ENCODE results near the gene EIF4G2.

The EIF4G2 gene

DNA sequence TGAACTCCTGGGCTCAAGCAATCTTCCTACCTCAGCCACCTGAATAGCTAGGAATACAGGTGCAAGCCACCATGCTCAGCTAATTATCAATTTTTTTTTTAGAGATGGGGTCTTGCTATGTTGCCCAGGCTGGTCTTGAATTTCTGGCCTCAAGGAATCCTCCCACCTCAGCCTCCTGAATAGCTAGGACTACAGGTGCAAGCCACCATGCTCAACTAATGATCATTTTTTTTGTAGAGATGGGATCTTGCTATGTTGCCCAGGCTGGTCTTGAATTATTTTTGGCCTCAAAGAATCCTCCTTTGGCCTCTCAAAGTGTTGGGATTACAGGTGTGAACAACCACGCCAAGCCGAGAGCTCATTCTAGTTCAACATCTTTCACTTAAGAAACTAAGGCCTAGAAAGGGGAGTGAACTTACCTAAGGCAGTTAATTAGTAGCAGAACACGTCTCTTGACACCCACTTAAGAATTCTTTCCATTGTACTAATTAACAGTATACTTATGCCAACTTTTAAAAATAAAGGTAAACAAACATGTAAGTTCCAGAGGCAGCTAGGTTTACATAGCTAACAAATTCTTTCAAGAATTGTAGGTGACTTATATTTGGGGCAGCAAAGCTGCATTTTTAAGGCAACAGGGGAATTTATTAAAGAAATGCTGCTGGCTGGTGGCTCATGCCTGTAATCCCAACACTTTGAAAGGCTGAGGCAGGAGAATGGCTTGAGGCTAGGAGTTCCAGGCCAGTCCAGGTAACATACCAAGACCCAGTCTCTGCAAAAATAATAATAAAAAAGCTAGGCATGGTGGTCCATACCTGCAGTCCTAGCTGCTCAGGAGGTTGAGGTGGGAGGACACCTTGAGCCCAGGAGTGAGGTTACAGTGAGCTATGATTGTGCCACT, 39.5 kb upstream of the EIF4G2 start:
- Histone ChIP-seq H3K36me3 (replicated peaks) (peaks cover 13% of the 10 kb centered on the region), H3K27ac (no peak overlapping the region), H3K4me3 (ENCODE audit: low read depth, low read length) (no peak overlapping the region), H3K27me3 (replicated peaks) (no peaks in the 10 kb centered on the region)
- DNase-seq: no peak
- TF ChIP-seq, protein P1, sequence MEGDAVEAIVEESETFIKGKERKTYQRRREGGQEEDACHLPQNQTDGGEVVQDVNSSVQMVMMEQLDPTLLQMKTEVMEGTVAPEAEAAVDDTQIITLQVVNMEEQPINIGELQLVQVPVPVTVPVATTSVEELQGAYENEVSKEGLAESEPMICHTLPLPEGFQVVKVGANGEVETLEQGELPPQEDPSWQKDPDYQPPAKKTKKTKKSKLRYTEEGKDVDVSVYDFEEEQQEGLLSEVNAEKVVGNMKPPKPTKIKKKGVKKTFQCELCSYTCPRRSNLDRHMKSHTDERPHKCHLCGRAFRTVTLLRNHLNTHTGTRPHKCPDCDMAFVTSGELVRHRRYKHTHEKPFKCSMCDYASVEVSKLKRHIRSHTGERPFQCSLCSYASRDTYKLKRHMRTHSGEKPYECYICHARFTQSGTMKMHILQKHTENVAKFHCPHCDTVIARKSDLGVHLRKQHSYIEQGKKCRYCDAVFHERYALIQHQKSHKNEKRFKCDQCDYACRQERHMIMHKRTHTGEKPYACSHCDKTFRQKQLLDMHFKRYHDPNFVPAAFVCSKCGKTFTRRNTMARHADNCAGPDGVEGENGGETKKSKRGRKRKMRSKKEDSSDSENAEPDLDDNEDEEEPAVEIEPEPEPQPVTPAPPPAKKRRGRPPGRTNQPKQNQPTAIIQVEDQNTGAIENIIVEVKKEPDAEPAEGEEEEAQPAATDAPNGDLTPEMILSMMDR (IDR thresholded peaks at IDR 0.05; ENCODE audit: low read depth, low read length, missing control alignments): no peak
- in situ Hi-C loops (cut with HindIII; ENCODE audit: low pct_ligation_motif_present, low sequenced_read_pairs): loop anchor here (25.0 kb wide), 1 partner anchor 164 kb away; no protein-coding TSS in a partner anchor

DNA sequence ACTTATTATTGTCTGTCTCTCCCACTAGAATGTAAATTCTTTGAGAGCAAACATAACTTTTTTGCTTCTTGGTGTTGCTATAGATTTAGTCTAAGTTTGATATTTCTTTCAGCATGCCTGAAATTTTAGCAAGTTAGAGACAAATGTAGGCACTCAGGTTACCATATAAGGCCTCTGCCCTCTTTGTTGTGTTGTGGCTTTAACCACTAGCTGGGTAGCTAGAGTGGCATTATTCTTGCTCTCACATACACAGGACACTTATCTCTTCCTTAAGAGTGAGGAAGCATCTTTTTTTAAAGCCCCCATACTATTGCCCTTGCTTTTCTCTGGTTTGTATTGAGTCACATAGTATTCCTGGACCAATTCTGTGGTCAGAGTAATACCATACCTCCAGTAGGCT, 37.9 kb upstream of the EIF4G2 start:
- Histone ChIP-seq H3K4me3 (ENCODE audit: low read depth, low read length) (no peak overlapping the region), H3K27ac (no peak overlapping the region), H3K36me3 (replicated peaks) (peaks cover 3% of the 10 kb centered on the region), H3K27me3 (replicated peaks) (no peaks in the 10 kb centered on the region)
- TF ChIP-seq, protein P1 (IDR thresholded peaks at IDR 0.05; ENCODE audit: low read depth, low read length, missing control alignments): no peak
- in situ Hi-C loops (cut with HindIII; ENCODE audit: low pct_ligation_motif_present, low sequenced_read_pairs): loop anchor here (25.0 kb wide), 1 partner anchor 166 kb away; no protein-coding TSS in a partner anchor
- DNase-seq: no peak

DNA sequence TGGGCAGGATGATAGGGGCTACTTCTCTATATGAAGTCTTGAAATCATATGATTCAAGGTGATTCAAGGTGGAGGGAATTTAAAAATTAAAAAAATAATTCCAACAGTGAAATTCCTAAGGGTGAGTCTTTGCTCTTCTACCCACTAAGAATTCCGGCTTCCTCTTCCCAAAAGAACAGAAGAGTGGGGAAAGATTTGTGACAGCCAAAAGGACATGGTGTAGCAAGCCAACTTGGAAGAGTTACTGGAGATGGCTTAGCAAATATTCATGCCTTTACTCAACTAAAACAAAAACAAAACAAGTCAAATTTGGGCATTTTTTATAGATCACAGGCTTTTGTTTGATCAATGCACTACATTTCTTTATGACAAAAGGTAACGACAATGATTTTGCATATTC, 36.9 kb upstream of the EIF4G2 start:
- TF ChIP-seq, protein P1 (IDR thresholded peaks at IDR 0.05; ENCODE audit: low read depth, low read length, missing control alignments): no peak
- no peaks in the 10 kb centered on the region for H3K36me3 ChIP-seq (replicated peaks)
- in situ Hi-C loops (cut with HindIII; ENCODE audit: low pct_ligation_motif_present, low sequenced_read_pairs): loop anchor here (25.0 kb wide), 1 partner anchor 167 kb away; no protein-coding TSS in a partner anchor
- no peak overlapping the region for H3K4me3 ChIP-seq (ENCODE audit: low read depth, low read length)
- DNase-seq: no peak
- H3K27me3 ChIP-seq (replicated peaks): no peaks in the 10 kb centered on the region
- H3K27ac ChIP-seq: no peak overlapping the region

DNA sequence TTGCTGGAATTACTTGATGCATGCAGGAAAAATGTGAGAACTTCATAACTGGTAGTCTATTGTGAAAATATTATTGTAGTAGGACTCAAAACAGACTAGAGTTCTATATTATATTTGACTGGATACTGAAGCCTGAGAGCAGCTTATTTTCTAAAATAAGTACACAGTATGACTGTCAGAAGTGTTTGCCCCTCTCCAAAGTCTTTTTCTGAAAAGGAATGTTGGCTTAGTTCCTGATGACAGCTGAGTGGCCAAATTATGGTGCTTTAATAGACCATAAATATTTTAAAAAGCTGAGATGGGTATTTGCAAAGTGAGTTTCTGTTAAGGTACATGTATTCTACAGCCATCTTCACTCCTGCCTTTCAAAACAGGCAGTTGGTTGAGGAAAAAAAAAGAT, 36.1 kb upstream of the EIF4G2 start:
- in situ Hi-C loops (cut with HindIII; ENCODE audit: low pct_ligation_motif_present, low sequenced_read_pairs): loop anchor here (25.0 kb wide), 1 partner anchor 168 kb away; no protein-coding TSS in a partner anchor
- Histone ChIP-seq H3K27ac (no peak overlapping the region), H3K36me3 (replicated peaks) (no peaks in the 10 kb centered on the region), H3K4me3 (ENCODE audit: low read depth, low read length) (no peak overlapping the region), H3K27me3 (replicated peaks) (no peaks in the 10 kb centered on the region)
- TF ChIP-seq, protein P1 (IDR thresholded peaks at IDR 0.05; ENCODE audit: low read depth, low read length, missing control alignments): no peak
- DNase-seq: no peak

DNA sequence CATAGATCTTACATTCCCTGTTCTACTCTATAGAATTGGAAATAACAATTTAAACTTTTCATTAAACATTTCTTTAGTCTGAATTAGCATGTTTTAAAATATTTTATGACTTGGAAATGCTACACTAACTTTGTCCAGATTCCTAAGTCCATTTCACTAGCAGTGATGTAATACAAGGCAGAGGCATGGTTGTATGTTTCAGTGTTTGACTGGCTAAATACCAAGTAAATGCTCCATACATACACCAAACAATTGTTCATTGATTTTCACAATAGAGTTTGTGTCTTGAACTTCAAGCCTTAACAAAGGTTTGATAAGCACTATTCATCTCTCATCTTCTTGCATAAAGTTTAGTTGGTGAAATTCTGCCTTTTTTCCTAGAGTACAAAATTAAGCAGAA, 35.6 kb upstream of the EIF4G2 start:
- H3K27me3 ChIP-seq (replicated peaks): no peaks in the 10 kb centered on the region
- TF ChIP-seq, protein P1 (IDR thresholded peaks at IDR 0.05; ENCODE audit: low read depth, low read length, missing control alignments): no peak
- no peak overlapping the region for H3K27ac ChIP-seq
- H3K36me3 ChIP-seq (replicated peaks): no peaks in the 10 kb centered on the region
- DNase-seq: no peak
- H3K4me3 ChIP-seq (ENCODE audit: low read depth, low read length): no peak overlapping the region
- in situ Hi-C loops (cut with HindIII; ENCODE audit: low pct_ligation_motif_present, low sequenced_read_pairs): loop anchor here (25.0 kb wide), 1 partner anchor 168 kb away; no protein-coding TSS in a partner anchor

All from brain microvascular endothelial cell (primary cell).